NCI-H1092 (cell line): ENCODE data around the gene GLRX.
"Not testable (repeated sequence)": the region's sequence is repeated elsewhere in the genome, so short reads cannot be mapped to it uniquely, and the experiment has no call there.

ENCODE experiments used
- DNase-seq: peaks from one replicate; lab custom pipeline; 2025; lab: John Stamatoyannopoulos, UW

The GLRX gene

GRCh38 chr5:95826949-95827891 lies 4.7 kb upstream of the GLRX start:
- DNase-seq, result no peak

GRCh38 chr5:95825495-95825894 lies 3.0 kb upstream of the GLRX start:
- DNase-seq, result no peak

DNA sequence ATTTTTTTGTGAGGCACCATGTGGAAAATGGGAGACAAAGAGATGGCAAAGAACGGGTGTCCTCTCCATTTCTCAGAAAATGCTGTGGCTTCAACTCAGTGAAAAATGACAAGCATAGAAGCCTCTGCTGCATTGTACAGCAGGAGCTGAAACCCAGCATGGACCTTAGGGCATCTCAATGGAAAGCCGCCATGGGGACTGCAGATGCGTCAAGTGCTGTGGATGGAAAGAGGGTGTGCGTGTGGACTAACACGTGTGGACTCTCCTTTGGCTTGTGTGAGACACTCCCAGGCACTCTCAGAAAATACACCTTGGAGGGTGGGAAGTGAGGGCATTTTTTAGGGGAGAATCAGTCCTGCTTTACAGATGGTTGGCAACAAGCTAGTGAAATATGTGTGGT lies 2.2 kb upstream of the GLRX start:
- DNase-seq, result no peak

GRCh38 chr5:95823738-95824609 lies 1.4 kb upstream of the GLRX start:
- no peak for DNase-seq

GRCh38 chr5:95823218-95823737 lies 752 bp upstream of the GLRX start:
- DNase-seq, result no peak

DNA sequence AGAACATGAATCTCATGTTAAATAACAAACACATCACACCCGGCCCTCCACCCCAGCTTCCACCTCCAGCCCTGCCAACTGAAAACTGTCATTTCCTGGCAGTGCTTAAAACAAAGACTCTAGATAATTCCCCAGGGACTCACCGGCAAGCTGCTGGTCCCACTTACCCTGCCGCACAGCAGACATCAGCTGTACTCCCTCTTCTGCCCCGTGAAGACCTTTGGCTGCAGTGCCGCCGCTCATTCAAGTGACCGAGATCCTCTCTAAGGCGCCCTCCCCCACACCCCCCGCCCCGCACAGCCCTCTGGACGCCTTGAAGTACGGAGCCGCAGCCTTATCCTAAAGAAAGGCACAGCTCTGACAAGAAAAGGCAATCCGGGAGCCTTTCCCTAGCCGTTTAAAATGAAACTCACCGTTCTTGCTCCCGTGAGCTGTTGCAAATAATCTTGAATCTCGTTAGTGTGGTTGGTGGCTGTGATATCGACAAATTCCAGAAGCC lies 434 bp downstream of the GLRX start:
- peak; percentile 19 for DNase-seq

- DNase-seq, result no peak
These were observed 1.2 kb downstream of the GLRX start for GRCh38 chr5:95821110-95822021.

- no peak for DNase-seq
These were observed 4.1 kb downstream of the GLRX start for GRCh38 chr5:95818181-95819147.

- DNase-seq, result no peak
These were observed 5.1 kb downstream of the GLRX start for GRCh38 chr5:95817430-95817829.

DNA sequence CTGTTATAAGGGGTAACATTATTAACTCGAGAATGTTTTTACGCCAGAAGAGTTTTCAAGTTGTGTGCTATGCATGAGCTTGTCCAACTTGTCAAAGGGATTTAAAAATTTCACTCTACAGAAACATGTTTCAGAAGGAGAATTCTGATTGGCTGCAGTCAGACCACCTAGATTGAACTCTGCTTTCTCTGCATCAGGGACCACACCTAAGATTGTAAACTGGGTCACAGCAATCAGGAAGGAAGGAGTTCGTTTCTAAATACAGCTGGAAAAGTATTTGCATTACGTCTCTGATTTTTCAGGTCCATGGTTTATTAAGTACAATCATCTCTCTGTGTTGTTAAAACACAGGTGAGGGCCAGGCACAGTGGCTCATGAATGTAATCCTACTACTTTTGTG lies 5.8 kb downstream of the GLRX start:
- DNase-seq, result no peak

DNA sequence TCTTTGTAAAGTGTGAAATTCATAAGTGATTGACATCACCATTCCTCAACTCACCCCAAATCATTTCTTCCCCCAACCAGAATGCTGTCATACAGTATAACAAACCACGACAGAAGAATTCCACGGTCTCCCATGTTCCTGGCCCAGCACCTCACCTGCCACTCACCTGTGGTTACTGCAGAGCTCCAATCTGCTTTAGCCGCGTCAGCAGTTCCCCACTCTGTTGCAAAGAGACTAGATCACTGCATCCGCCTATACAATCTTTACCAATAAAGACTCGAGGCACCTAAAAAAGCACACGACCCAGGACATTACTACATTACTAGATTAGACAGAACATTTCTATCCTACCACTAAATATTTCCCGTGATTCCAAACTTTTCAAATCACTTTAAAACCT lies 6.2 kb downstream of the GLRX start:
- DNase-seq, result no peak

GRCh38 chr5:95815155-95815729 lies 7.3 kb downstream of the GLRX start:
- no peak for DNase-seq

DNA sequence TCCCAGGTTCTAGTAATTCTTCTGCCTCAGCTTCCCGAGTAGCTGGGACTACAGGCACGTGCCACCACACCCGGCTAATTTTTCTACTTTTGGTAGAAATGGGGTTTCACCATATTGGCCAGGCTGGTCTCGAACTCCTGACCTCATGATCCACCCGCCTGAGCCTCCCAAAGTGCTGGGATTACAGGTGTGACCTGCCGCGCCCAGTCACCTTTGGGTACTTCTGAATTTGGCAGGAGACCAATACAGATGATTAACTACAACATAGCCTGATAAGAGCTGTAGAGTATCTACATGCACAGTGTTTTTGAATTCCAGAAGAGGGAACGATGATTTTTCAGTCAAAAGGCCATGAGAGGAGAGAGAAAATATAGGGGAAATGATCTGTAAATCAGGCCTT lies 9.5 kb downstream of the GLRX start:
- not testable (repeated sequence) for DNase-seq

DNA sequence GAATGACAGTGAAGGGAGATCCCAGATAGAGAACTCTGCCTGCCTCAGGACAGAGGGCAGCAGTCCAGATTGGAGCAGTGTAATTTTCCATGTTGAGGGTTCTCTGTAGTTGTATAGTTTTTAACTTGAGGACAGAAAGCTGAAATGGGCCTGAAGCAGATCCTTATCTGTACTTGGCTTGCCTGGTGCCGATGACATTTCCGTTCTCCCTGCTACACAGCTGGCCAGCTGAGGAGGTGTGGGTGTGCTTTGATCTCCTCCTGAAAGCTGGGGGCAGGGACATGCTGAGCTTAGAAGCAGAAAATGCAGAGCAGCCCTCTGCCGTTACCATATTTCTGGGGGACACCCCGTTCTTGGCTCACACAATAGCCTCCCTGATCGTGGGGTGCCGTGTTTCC lies 10.5 kb downstream of the GLRX start:
- no peak for DNase-seq

DNA sequence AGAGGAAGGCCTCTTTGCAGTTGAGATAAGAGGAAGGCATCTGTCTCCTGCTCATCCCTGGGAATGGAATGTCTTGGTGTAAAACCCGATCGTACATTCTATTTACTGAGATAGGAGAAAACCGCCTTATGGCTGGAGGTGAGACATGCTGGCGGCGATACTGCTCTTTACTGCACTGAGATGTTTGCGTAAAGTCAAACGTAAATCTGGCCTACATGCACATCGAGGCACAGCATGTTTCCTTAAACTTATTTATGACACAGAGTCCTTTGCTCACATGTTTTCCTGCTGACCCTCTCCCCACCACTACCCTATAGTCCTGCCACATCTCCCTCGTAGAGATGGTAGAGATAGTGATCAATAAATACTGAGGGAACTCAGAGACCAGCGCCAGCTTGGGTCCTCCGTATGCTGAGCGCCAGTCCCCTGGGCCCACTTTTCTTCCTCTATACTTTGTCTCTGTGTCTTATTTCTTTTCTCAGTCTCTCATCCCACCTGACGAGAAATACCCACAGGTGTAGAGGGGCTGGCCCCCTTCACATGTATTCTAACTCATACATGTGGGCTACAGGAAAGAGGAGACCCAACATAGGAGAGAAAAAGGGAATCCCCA lies 11.0 kb downstream of the GLRX start:
- not testable (repeated sequence) for DNase-seq

- DNase-seq, result not testable (repeated sequence)
These were observed 11.5 kb downstream of the GLRX start for GRCh38 chr5:95811126-95811423.

GRCh38 chr5:95810305-95811125 lies 12.0 kb downstream of the GLRX start:
- DNase-seq, result no peak

- no peak for DNase-seq
These were observed 13.0 kb downstream of the GLRX start for GRCh38 chr5:95809414-95809960.
